Occipital lobe (tissue), 2 donors: Measurements from ENCODE around the gene S100A16. TPM values are rescaled to one million over a fixed set of nuclear protein-coding genes. Genes with fewer than 3 reads are reported as not detected.
"Not testable (repeated sequence)": the region's sequence is repeated elsewhere in the genome, so short reads cannot be mapped to it uniquely, and the experiment has no call there.

Experiments used
- DNase-seq: peaks from one replicate; lab custom pipeline; 2025; lab: John Stamatoyannopoulos, UW
- total RNA-seq: library from RNA; depleted of rRNA; stranded (reverse); fragments of >200 nt; gene quantifications from one replicate; pipeline ENCODE4 v1.2.3, GENCODE V29; 2014

Gene S100A16, protein sequence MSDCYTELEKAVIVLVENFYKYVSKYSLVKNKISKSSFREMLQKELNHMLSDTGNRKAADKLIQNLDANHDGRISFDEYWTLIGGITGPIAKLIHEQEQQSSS
- 13.3 TPM for total RNA-seq

DNA sequence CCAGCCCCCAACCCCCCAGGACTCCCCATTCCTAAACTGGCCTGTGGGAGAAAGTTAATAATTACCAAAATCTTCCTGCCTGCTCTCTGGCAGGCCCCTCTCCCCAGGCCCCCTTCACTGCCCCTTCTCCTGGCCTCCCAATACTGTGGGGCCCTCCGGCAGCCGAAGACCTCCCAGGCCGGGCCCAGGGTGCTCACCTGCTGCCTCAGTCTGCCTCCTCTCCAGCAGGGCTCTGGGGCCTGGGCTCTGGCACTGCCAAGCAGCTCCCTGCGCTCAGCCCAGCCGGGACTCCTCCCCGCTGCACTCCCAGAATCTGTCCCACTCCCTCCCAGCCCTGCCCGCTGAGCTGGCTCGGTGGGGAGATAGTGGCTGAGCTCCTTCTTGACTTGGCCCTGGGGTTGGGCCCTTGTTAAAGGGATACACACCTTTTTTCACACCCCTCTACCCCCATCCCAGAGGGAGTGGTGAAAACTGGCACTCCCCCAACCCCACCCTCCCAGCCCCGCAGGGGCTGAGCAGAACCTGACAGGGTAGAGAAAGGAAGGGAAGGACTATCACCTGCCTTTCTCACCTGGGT, at the start of gene S100A16:
Gene S100A16 (minus strand): TSS at position 383 of the 577 bp plus-strand sequence. CDS start 4,986 bp downstream, outside the sequence.
- no peak for DNase-seq

DNA sequence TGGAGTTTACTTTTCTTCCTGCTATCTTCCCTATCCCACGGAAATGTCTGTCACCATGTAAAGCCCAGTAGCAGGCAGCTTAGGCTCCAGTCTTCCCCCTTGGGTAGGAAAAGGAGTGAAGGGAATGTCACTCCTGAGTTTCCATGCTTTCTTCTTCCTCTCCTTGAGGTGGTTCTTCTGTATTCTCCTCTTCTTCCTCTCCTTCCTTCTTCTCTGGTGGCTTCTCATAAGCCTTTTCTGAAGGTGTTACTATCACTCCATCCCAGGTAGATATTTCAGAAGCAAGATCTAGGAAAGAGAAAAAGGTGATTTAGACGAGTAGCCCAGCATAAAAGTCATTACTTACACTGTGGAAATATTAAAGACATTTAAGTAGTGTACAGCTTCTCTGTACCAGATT, 49.3 kb upstream of the S100A16 start:
- DNase-seq = no peak

DNA sequence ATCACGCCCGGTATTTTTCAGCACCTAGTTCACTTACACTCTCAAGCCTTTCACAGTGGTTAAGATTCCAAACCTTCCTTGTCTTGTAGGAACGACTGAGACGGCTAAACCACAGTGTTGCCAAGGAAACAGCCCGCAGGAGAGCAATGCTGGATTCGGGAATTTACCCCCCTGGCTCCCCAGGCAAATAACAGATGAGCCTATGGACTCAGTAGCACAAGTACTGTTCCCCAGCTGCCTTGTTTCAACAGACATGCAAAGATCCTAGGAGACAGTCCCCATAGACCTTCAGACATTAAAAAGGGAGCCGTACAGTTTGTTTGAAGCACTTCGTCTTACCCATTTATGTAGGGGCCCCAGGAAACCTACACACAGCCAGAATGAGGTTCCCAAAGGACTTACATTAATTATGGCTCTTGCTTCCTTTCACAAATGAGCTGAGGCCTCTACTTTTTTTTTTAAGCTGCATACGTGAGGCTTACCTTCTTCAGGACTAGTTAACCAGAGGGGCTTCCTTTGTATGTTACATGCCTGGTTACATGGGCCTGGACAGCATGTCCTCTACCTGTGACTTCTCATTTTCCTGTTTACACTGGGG, 48.3 kb upstream of the S100A16 start:
- DNase-seq = no peak

DNA sequence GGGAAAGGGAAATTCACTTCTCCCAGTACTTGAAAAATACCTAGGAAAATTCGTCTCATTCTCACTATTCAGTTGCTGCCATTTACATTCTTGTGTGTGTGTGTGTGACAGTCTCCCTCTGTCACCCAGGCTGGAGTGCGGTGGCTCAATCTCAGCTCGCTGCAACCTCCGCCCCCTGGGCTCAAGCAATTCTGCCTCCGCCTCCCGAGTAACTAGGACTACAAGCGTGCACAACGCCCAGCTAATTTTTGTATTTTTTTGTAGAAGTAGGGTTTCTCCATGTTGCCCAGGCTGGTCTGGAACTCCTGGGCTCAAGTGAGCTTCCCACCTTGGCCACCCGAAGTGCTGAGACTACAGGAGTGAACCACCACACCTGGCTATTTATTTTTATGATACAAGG, 46.7 kb upstream of the S100A16 start:
- no peak for DNase-seq

DNA sequence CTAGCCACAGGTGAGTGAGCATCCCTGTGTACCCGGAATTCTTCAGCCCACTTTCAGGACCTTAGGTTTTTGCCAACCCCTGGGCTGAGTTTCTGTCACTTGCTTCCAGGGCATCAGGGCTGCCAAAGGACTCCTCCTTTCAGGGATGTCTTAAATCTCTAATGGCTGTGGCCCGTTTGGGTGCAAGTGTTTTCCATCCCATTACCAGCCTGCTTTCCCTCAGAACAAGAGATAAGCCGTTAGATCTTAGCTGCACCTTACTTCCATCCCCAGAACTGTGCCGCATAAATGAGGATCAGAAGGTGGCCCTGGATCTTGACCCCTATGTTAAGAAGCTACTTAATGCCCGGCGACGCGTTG, 46.2 kb upstream of the S100A16 start:
- no peak for DNase-seq

DNA sequence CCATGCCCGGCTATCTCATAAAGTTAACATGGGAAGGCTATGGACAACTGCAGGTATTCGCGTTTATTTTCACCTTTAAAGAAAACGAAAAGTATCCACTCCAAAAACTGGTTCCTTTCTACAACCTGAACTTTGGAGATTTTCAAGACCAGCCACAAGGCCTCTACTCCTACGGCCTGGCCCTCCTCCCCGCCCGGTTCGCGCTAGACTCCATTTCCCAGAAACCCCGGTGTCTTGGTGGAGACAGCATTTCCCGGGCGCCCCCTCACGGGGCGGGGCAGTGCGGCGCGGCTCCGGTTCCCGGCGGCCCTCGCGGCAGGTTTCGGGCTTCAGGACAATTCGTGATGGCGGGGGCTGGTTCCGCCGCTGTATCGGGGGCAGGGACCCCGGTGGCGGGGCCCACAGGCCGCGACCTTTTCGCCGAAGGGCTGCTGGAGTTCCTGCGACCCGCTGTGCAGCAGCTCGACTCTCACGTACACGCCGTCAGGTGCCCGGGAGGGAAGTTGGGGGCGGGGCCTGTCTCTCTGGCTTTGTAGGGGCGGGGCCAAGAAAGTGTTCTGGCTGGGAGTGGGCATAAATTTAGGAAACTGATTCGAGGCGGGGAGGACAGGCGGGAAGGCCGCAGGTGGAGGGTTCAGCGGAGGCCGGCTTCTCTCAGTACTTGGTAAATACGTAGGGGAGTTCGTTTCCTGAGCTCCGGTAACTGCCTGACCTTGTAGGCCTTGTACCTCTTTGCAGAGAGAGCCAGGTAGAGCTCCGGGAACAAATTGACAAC, 45.6 kb upstream of the S100A16 start, which contains the start of gene SNAPIN:
Gene SNAPIN (plus strand): TSS at position 304 of the 775 bp plus-strand sequence. CDS start 41 bp downstream, at position 345.
- peak; percentile 88 for DNase-seq

DNA sequence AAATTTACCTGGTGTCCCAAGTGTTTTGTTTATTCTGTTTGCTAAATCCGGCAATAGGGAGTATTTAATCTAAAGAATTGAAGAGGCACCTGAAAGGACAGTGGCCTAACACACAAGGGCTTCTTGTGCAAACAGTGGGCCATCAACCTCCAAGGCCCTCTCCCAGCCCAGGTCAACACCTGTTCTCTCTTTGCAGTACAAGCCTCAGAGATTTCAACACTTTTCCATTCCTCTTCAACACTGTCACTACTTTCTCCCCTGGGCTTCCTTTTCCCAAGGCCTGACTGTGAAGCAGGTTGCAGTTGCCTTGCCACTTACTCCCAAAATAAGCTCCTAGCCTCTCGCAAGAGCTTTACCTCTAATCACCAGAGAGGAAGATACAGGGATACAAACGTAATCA, 42.4 kb upstream of the S100A16 start:
- DNase-seq = no peak

DNA sequence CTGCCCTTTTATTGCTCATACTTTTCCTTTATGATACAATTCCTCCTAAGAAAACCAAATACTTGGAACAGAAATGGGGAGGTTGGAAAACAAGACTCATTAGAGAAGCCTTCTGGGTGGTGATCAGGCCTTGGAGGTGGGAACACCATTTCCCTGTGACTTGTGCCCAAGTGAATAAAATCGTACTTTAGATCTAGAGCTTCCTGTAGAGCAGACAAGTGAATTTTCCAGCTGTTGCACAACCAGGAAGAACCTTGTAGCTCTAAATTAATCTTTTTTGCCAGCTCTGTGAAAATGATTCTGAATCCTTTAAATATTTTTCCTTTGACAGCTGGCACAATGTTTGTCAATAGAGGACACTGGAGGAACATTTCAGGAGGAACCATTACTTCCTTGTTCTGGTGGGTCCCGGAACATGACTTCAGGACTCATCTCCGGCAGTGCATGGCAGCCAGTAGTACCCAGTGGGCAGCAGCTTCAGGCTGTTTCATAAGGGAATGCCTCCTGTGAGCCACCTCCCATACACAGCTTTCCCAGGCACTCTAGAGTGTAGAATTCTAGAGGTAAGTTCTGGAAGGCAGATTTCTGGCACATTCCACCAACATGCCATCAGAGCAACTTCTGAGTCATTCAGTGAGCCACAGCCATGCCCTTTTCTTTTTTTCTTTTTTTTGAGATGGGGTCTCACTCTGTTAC, 40.0 kb upstream of the S100A16 start:
- no peak for DNase-seq

DNA sequence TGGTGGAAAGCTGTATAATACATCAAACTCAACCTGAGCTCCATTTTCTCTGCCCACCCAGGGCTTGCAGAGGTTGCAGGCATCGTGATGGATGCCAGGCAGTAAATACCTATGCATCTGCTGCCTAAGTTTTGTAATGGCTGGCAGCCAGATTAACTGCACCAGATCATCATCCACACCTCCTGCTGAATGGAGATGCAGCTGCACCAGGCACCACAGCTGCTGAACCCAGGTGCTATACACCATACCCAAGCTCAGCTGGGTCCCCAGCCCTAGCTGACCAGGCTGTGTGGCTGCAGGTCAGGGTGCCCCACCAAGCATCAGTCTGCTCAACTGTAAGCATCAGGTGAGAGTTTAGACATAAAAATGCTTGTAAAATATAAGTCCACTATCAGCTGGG, 38.8 kb upstream of the S100A16 start:
- no peak for DNase-seq

DNA sequence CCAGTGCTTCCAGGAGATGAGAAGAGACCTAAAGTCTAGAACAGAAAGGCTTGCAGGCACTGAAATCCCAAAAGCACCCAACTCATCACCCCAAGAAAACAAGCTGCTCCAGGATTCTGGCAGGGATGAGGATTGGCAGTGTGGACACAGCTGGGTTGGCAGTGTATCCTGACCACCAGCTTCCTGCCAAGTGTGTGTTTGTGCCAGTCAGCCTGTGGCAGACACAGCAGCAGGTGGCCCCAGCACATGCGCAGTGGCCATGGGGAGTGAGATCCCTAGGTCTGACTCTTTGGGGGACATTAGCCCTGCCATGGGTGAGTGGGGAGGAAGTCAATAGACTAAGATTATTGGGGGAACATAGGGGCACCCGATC, 36.9 kb upstream of the S100A16 start:
- peak; percentile 68 for DNase-seq

DNA sequence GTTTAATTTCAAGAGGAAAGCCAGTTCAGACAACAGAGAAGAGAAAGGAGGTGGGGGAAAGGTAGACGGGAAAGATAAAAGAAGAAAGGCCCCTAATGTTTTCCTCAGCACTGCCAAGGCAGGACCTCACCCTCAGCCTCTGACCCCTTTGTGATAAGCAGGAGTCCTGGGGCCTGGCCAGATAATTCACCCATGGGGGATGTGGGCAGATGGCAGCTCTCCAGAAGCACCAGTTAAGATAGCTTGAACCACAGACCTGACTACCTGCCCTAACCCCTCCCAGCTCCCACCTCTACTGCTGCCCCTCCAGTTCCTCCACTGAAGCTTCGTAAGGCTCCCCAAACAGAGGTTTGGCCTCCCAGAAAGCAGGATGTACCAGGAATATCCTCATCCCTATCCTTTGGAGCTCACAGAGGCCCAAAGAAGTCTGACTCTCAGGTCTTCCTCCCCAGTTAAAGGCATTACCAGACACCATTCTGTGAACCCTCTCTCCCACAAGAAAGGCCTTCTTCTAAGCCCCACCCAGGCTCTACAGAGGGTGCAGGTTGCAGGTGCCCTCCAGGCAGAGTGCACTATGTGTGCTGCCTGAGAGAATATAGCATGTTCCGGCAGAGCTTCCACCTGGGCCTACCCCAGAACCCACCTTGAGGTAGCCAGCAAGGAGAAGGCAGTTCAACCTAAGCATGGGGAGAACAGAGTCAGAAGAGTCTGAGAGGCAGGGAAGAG, 36.4 kb upstream of the S100A16 start:
- DNase-seq = no peak

DNA sequence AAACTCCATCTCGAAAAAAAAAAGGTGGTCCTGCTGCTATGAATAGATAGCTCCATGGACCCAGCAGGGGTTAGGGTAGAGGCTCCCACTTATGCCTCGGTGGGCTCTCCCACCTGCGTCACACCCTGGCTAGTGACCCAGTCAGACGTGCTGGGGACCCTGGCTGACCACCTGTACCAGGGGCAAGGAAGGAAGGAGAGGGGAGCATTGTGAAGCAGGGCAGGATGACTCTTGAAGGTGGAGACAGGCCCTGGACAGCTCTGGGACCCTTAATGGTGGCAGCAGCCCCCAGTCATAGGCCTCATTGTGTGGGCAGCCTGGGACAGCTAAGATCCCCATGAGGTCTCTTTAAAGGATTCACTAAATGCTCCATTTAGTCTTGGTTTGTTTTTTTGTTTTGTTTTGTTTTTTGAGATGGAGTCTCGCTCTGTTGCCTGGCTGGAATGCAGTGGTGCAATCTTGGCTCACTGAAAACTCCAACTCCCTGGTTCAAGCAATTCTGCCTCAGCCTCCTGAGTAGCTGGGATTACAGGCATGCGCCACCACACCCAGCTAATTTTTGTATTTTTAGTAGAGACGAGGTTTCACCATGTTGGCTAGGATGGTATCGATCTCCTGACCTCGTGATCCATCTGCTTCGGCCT, 35.2 kb upstream of the S100A16 start:
- no peak for DNase-seq

DNA sequence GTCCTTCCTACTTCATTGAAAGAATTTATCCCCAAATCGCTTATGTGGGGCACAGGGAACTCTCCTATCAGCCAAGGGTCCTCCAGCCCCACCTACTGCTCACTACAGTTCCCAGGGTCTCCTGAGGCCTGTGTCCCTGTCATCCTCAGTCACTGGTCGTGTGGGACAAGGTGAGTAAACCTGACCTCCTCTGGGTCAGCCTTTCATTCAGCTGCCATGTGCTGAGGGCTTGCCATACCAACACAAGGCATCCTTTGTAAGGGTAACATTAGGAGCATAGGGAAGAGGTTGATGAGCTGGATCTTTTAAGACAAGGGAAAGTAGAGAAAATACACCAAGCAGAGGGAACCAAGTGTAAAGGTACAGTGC, 34.4 kb upstream of the S100A16 start:
- DNase-seq = no peak

DNA sequence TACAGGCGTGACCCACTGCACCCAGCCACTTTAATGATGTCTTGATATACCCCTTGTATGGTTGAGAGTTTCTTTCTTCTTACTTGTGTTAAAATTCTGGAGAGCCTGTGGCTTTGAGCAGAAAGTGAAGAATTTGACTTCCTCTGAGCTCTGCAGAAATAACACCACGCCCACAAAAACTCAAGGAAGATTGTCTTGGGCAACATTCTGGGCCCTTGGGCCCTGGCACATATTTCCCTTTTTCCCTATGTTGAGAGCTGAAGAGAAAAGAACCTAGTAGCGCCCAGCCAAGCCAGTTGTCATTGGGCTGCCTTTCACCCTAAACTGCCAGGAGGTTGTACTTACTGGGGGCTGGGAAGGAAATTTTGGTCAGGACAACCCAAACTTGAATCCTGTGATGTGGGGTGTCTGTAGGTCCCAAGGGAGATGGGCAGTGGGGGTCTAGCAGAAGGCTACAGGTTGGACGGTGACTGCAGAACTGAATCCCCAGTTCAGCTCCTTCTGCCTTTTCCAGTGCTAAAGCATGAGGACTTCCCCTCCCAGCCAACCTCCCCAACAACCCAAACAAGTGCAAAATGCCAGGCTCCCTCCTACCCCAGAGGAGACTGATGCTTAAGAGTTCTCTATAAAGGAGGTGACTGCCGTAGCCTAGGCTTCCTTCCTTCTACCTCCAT, 33.9 kb upstream of the S100A16 start:
- no peak for DNase-seq

DNA sequence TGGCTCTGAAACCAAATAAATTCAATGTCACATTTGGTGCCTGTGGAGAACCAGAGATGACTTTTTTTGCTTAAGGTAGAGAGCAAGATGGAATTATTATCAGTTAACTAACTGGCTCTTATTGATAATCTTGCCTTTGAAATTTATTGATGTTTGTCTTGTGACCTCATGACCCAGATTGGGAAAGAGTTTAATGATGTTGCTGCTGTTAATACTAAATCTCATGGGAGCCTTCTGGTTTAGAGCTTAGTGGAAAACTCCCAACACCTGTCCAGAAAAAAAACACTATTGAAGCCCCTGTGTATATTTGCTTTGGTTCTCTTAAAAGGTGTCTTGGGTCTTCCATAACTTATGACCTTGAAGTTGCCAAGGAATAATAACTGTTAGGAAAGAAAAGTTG, 30.9 kb upstream of the S100A16 start:
- DNase-seq = no peak

DNA sequence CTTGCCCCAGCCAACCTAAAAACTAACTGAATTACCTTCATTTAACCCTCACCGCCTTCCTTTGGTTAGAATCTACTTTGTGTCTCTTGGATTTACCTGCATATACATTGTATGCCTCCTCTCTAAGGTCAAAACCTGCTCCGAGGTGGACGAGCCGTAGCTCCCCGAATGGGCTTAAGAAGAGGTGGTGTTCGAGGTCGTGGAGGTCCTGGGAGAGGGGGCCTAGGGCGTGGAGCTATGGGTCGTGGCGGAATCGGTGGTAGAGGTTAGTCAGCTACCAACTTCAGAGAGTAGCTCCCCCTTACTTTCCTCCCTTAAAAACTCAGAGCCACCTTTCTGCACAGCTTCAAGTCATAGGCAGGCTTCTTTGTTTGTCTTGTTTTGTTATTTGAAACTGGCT, 30.2 kb upstream of the S100A16 start:
- DNase-seq = no peak

DNA sequence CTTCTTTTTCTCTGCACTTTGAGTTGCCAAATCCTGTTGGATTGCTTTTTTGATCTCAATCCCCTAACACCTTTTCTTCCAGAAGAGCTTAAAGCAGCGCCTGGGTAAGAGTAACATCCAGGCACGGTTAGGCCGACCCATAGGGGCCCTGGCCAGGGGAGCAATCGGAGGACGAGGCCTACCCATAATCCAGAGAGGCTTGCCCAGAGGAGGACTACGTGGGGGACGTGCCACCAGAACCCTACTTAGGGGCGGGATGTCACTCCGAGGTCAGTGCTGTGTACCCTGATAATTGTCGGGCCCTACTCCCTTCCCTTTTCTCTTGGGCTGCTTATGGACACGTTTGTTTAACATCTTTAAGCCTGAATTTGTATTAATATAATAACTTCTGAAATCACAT, 29.2 kb upstream of the S100A16 start:
- no peak for DNase-seq

DNA sequence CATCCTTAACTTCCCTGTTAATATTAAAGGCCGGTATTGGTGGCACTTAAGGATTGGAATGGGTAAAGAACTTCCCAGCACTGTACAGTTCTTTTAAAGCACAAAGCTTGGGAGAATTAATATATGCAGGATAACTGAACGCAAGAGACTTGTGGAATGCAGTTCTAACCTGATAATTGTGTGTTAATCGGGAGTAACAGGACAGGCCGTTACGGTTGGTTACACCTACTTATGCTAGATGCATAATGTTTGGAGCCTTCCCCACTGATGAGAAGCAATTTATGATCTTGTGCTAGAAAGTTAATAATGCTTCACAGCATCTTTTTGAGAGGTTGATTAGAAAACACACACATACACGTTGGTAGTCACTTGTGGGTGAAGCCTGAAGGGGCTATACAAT, 27.9 kb upstream of the S100A16 start:
- DNase-seq = no peak

DNA sequence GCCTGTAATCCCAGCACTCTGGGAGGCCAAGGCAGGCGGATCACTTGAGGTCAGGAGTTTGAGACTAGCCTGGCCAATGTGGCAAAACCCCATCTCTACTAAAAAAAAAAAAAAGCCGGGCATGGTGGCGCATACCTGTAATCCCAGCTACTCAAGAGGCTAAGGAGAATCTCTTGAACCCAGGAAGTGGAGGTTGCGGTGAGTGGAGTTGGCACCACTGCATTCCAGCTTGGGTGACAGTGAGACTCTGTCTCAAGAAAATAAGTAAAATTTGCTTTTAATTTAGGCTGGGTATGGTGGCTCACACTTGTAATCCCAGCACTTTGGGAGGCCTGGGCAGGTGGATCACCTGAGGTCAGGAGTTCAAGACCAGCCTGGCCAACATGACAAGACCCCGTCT, 27.3 kb upstream of the S100A16 start:
- DNase-seq = not testable (repeated sequence)

DNA sequence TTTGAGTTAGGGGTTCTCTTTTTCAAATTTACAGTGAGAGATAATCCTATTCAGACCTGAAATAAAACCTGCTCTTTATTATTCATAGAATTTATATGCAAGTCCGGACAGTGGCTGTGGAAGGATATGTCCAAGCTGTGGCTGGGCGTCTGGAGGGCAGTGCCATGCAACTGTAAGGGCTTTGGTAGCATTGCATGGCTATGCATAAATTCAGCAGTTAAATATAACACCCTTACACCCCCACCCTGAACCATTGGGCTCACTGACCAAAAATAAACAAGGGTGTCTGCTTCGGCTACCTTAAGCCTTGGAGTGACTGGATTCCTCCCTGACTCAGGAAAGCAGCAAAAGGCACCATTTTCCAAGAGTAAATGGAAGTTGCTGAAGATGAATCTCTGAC, 26.3 kb upstream of the S100A16 start:
- DNase-seq = no peak
